Mesenchymal stem cell (in vitro differentiated cells and primary cell): ENCODE results near the gene ZYX.
A peak's percentile ranks its signal among the peaks of the same experiment; 100 is the strongest.

Experiments
- DNase-seq: peaks from one replicate; pipeline ENCODE4 v3.0.0-alpha.2; 2013
- H2AFZ ChIP-seq: one replicate; pipeline ENCODE4 v1.6.1; 2013; ENCODE audit warnings: low read depth, mild to moderate bottlenecking, control low read depth, inconsistent platforms, low read length, moderate library complexity
- H2AK5ac ChIP-seq: 2 replicates; pipeline ENCODE4 v1.6.1; 2013; ENCODE audit warnings: low read length, moderate library complexity, mild to moderate bottlenecking, inconsistent platforms; ENCODE audit not compliant: severe bottlenecking
- H2BK120ac ChIP-seq: one replicate; pipeline ENCODE4 v1.6.1; 2013; ENCODE audit warnings: low read depth, mild to moderate bottlenecking, inconsistent platforms, low read length, moderate library complexity
- H2BK12ac ChIP-seq, 2 experiments: one replicate each; pipeline ENCODE4 v1.6.1; 2013; ENCODE audit warnings: inconsistent platforms in 2 of 2, low read length in 2 of 2, mild to moderate bottlenecking in 2 of 2, moderate library complexity in 2 of 2, control low read depth in 1 of 2
- H2BK15ac ChIP-seq: one replicate; pipeline ENCODE4 v1.6.1; 2013; ENCODE audit warnings: mild to moderate bottlenecking, low read depth, inconsistent platforms; ENCODE audit not compliant: poor library complexity, severe bottlenecking
- H2BK5ac ChIP-seq: 2 replicates; pipeline ENCODE4 v1.6.1; 2013; ENCODE audit warnings: low read depth, mild to moderate bottlenecking, low read length, control low read depth, inconsistent platforms; ENCODE audit not compliant: poor library complexity, severe bottlenecking
- H3K14ac ChIP-seq, 2 experiments: one replicate each; pipeline ENCODE4 v1.6.1; 2013; ENCODE audit warnings: inconsistent platforms in 2 of 2, low read length in 2 of 2, control low read depth in 1 of 2, mild to moderate bottlenecking in 1 of 2, moderate library complexity in 1 of 2
- H3K18ac ChIP-seq, 2 experiments: one replicate each; pipeline ENCODE4 v1.6.1; 2013; ENCODE audit warnings: inconsistent platforms in 2 of 2, low read length in 2 of 2, control low read depth in 1 of 2, low read depth in 1 of 2, mild to moderate bottlenecking in 1 of 2
- H3K23ac ChIP-seq, 2 experiments: one replicate each; pipeline ENCODE4 v1.6.1; 2013; ENCODE audit warnings: inconsistent platforms in 2 of 2, low read length in 2 of 2, mild to moderate bottlenecking in 2 of 2, moderate library complexity in 2 of 2, control low read depth in 1 of 2
- H3K27ac ChIP-seq: 2 replicates; pipeline ENCODE4 v1.5.1; 2013; ENCODE audit warnings: mild to moderate bottlenecking, moderate library complexity, low read length, control low read depth, inconsistent platforms; ENCODE audit not compliant: poor library complexity, severe bottlenecking
- H3K27me3 ChIP-seq, 2 experiments: 2 replicates each; pipeline versions ENCODE4 v1.6.1 to v1.7.0; 2013; ENCODE audit warnings: low read length in 2 of 2, mild to moderate bottlenecking in 2 of 2, moderate library complexity in 2 of 2, control low read depth in 1 of 2, inconsistent platforms in 1 of 2; ENCODE audit not compliant: control insufficient read depth in 1 of 2, insufficient read depth in 1 of 2
- H3K36me3 ChIP-seq, 2 experiments: 2 replicates each; pipeline versions ENCODE4 v1.6.1 to v1.7.0; 2013; ENCODE audit warnings: low read length in 2 of 2, control low read depth in 1 of 2, inconsistent platforms in 1 of 2, low read depth in 1 of 2, mild to moderate bottlenecking in 1 of 2; ENCODE audit not compliant: insufficient read depth in 2 of 2, control insufficient read depth in 1 of 2
- H3K4ac ChIP-seq, 2 experiments: one replicate each; pipeline ENCODE4 v1.6.1; 2013; ENCODE audit warnings: inconsistent platforms in 2 of 2, low read length in 2 of 2, mild to moderate bottlenecking in 2 of 2, moderate library complexity in 2 of 2, control low read depth in 1 of 2, low read depth in 1 of 2
- H3K4me1 ChIP-seq: 2 replicates; pipeline ENCODE4 v1.6.1; 2013; ENCODE audit warnings: low read depth, low read length, control low read depth; ENCODE audit not compliant: control insufficient read depth, insufficient read depth
- H3K4me2 ChIP-seq: 2 replicates; pipeline ENCODE4 v1.6.1; 2013; ENCODE audit warnings: low read length, mild to moderate bottlenecking, inconsistent platforms; ENCODE audit not compliant: poor library complexity, severe bottlenecking
- H3K4me3 ChIP-seq, 2 experiments: 2 replicates each; pipeline versions ENCODE4 v1.5.1 to v1.7.0; 2013; ENCODE audit warnings: low read length in 2 of 2, mild to moderate bottlenecking in 2 of 2, control low read depth in 1 of 2, low read depth in 1 of 2; ENCODE audit not compliant: insufficient read depth in 1 of 2
- H3K79me1 ChIP-seq: replicated peaks from 2 replicates; pipeline ENCODE4 v1.6.1; 2013; ENCODE audit warnings: mild to moderate bottlenecking, control low read depth, low read length, inconsistent platforms; ENCODE audit not compliant: poor library complexity, severe bottlenecking
- H3K9ac ChIP-seq: 2 replicates; pipeline ENCODE4 v1.7.0; 2013; ENCODE audit warnings: mild to moderate bottlenecking, low read length, moderate library complexity
- H3K9me3 ChIP-seq: 2 replicates; pipeline ENCODE4 v1.7.0; 2013; ENCODE audit warnings: mild to moderate bottlenecking, low read length; ENCODE audit not compliant: control insufficient read depth
- H4K8ac ChIP-seq: one replicate; pipeline ENCODE4 v1.6.1; 2013; ENCODE audit warnings: inconsistent platforms, mild to moderate bottlenecking, low read length, moderate library complexity
- H4K91ac ChIP-seq: one replicate; pipeline ENCODE4 v1.6.1; 2013; ENCODE audit warnings: mild to moderate bottlenecking, low read length, inconsistent platforms
- WGBS: methylation state at CpG from one replicate; pipeline ENCODE4 v1.1.7; 2013; ENCODE audit warnings: mixed read lengths; 5-methylcytosine and 5-hydroxymethylcytosine counted together

The ZYX gene

GRCh38 chr7:143408686-143409561 lies 27.8 kb downstream of the ZYX start, which contains the start of gene EPHA1:
TSS of gene EPHA1 (minus strand) at chr7:143408856. CDS start at chr7:143408805, 51 bp downstream.
- Histone ChIP-seq H2AFZ (peak within 1 kb of the TSS; percentile 36), H2BK5ac (no peak within 1 kb of the TSS), H3K4me3 (no peak within 1 kb of the TSS), H3K4me1 (peaks cover 14% of the 10 kb centered on the region), H3K9me3 (no peaks in the 10 kb centered on the region), H4K91ac (peak within 1 kb of the TSS; percentile 53), H3K36me3 (no peaks in the 10 kb centered on the region), H3K4ac (no peak within 1 kb of the TSS), H4K8ac (peak within 1 kb of the TSS; percentile 28), H2BK12ac (peak within 1 kb of the TSS in 1 of 2 experiments; percentile 16), H2BK120ac (no peak within 1 kb of the TSS), H2BK15ac (peak within 1 kb of the TSS; percentile 44), H3K27ac (no peak within 1 kb of the TSS), H3K9ac (no peak within 1 kb of the TSS), H3K18ac (peak within 1 kb of the TSS in 1 of 2 experiments; percentile 3), H3K4me2 (peak within 1 kb of the TSS; percentile 47), H2AK5ac (no peak within 1 kb of the TSS), H3K27me3 (peaks cover 0 to 62% of the 10 kb centered on the region in 2 experiments), H3K23ac (peak within 1 kb of the TSS in 1 of 2 experiments; percentile 51), H3K79me1 (no peaks in the 10 kb centered on the region), H3K14ac (peak within 1 kb of the TSS in 1 of 2 experiments; percentile 72)
- DNase-seq, result no peak
- WGBS, result 21% methylated on average over 16 of the region's 39 CpGs

- Histone ChIP-seq H2BK120ac (no peak overlapping the region), H4K91ac (no peak overlapping the region)
- no peak for DNase-seq
Measured at GRCh38 chr7:143410521-143411004, 29.4 kb downstream of the ZYX start.

GRCh38 chr7:143411976-143412708 lies 31.0 kb downstream of the ZYX start:
- Histone ChIP-seq H2AFZ (no peak overlapping the region), H3K23ac (no peak overlapping the region), H3K9ac (no peak overlapping the region), H2BK12ac (no peak overlapping the region), H3K4ac (no peak overlapping the region), H2BK120ac (no peak overlapping the region), H3K27ac (no peak overlapping the region), H4K91ac (no peak overlapping the region), H3K4me1 (peaks cover 14% of the 10 kb centered on the region), H3K27me3 (peaks cover 0 to 41% of the 10 kb centered on the region in 2 experiments), H3K18ac (peak overlapping the region in 1 of 2 experiments; percentile 8), H3K4me3 (no peak overlapping the region), H3K9me3 (no peaks in the 10 kb centered on the region), H3K36me3 (no peaks in the 10 kb centered on the region), H3K4me2 (no peak overlapping the region), H2BK15ac (no peak overlapping the region), H3K79me1 (no peaks in the 10 kb centered on the region), H4K8ac (no peak overlapping the region), H2BK5ac (no peak overlapping the region), H3K14ac (no peak overlapping the region), H2AK5ac (no peak overlapping the region)
- WGBS, result 87% methylated on average over 5 of the region's 5 CpGs
- no peak for DNase-seq

More at GRCh38 chr7:143410521-143411004, 29.4 kb downstream of the ZYX start:
- peak overlapping the region in 1 of 2 experiments; percentile 50 for H3K14ac ChIP-seq
- H3K18ac ChIP-seq, result peak overlapping the region in 1 of 2 experiments; percentile 56
- no peak overlapping the region for H3K27ac ChIP-seq
- H3K36me3 ChIP-seq, result no peaks in the 10 kb centered on the region
- H3K9ac ChIP-seq, result peak overlapping the region; percentile 48
- no peaks in the 10 kb centered on the region for H3K9me3 ChIP-seq
- H3K27me3 ChIP-seq, result peaks cover 0 to 55% of the 10 kb centered on the region in 2 experiments
- H3K4me3 ChIP-seq, result no peak overlapping the region
- H2BK15ac ChIP-seq, result no peak overlapping the region
- no peak overlapping the region for H2BK5ac ChIP-seq
- H3K4me2 ChIP-seq, result no peak overlapping the region
- no peak overlapping the region for H2BK12ac ChIP-seq
- no peak overlapping the region for H3K23ac ChIP-seq
- H2AFZ ChIP-seq, result peak overlapping the region; percentile 46
- H3K4me1 ChIP-seq, result peaks cover 14% of the 10 kb centered on the region
- H3K4ac ChIP-seq, result no peak overlapping the region
- 29% methylated on average over 6 of the region's 6 CpGs for WGBS
- no peaks in the 10 kb centered on the region for H3K79me1 ChIP-seq
- no peak overlapping the region for H4K8ac ChIP-seq
- no peak overlapping the region for H2AK5ac ChIP-seq

GRCh38 chr7:143413123-143413522 lies 32.0 kb downstream of the ZYX start:
- Histone ChIP-seq H3K9ac (no peak overlapping the region), H4K91ac (no peak overlapping the region), H3K9me3 (no peaks in the 10 kb centered on the region), H3K27ac (no peak overlapping the region), H2BK120ac (no peak overlapping the region), H2AK5ac (no peak overlapping the region), H3K4me2 (no peak overlapping the region), H3K27me3 (peaks cover 0 to 35% of the 10 kb centered on the region in 2 experiments), H2BK15ac (no peak overlapping the region), H3K4me3 (no peak overlapping the region), H3K4ac (no peak overlapping the region), H2BK12ac (no peak overlapping the region), H3K79me1 (no peaks in the 10 kb centered on the region), H3K4me1 (peaks cover 9% of the 10 kb centered on the region), H2BK5ac (no peak overlapping the region), H3K18ac (no peak overlapping the region), H3K36me3 (no peaks in the 10 kb centered on the region), H2AFZ (no peak overlapping the region), H4K8ac (no peak overlapping the region), H3K14ac (no peak overlapping the region), H3K23ac (no peak overlapping the region)
- no peak for DNase-seq
- 86% methylated on average over 8 of the region's 8 CpGs for WGBS
